Endothelial cell of umbilical vein (primary cell): Measurements from ENCODE around the gene TMEM95. TPM values are rescaled to one million over a fixed set of nuclear protein-coding genes. Genes with fewer than 3 reads are reported as not detected.
"Not testable (repeated sequence)": the region's sequence is repeated elsewhere in the genome, so short reads cannot be mapped to it uniquely, and the experiment has no call there.

Experiments
- BruUV-seq: library from RNA; stranded (reverse); fragments of 400-500 nt; replicated peaks from 2 replicates; lab custom pipeline; 2021; lab: Mats Ljungman, UMichigan
- CTCF ChIA-PET: fragments of 300-600, 350-600 bp; sonication (Branson Sonifier 250); formaldehyde crosslinking; loops from one replicate; lab custom pipeline; 2021; ENCODE audit warnings: antibody characterized with exemption, inconsistent platforms; lab: Charles Lee
- POLR2A ChIA-PET: fragments of 300-600, 350-600 bp; sonication (Branson Sonifier 250); formaldehyde crosslinking; loops from one replicate; lab custom pipeline; 2021; ENCODE audit warnings: antibody characterized with exemption, inconsistent platforms; lab: Charles Lee
- DNase-seq: peaks from one replicate; pipeline ENCODE4 v3.0.0-alpha.2; 2011; ENCODE audit warnings: low read depth, low spot score
- FAIRE-seq: peaks from 2 replicates; lab custom pipeline; 2011; peaks lifted over from hg19 to GRCh38; lab: Jason Lieb, UNC
- H2AFZ ChIP-seq: 2 replicates; pipeline ENCODE4 v1.6.0; 2012; ENCODE audit warnings: low read depth, low read length, control low read depth, inconsistent platforms
- H3K27ac ChIP-seq: 2 replicates; pipeline ENCODE4 v1.5.1; 2011; ENCODE audit warnings: low read depth, mild to moderate bottlenecking, control low read depth, low read length, moderate library complexity; ENCODE audit not compliant: insufficient read depth
- H3K27me3 ChIP-seq, 2 experiments: 2 replicates each; pipeline versions ENCODE4 v1.6.0 to v1.6.1; 2011; ENCODE audit warnings: low read length in 2 of 2, mixed read lengths in 1 of 2; ENCODE audit not compliant: control insufficient read depth in 2 of 2, insufficient read depth in 2 of 2
- H3K36me3 ChIP-seq, 2 experiments: 2 replicates in 1 of 2; 3 replicates in 1 of 2; pipeline ENCODE4 v1.5.1; 2011; ENCODE audit warnings: low read length in 2 of 2, mild to moderate bottlenecking in 1 of 2, moderate library complexity in 1 of 2; ENCODE audit not compliant: control insufficient read depth in 2 of 2, insufficient read depth in 2 of 2; ENCODE audit errors: extremely low read depth in 1 of 2
- H3K4me1 ChIP-seq: 3 replicates; pipeline ENCODE4 v1.5.1; 2011; ENCODE audit warnings: mild to moderate bottlenecking, low read length; ENCODE audit not compliant: control insufficient read depth, insufficient read depth; ENCODE audit errors: extremely low read depth
- H3K4me2 ChIP-seq: 2 replicates; pipeline ENCODE4 v1.6.1; 2011; ENCODE audit warnings: low read length, control low read depth, mixed read lengths; ENCODE audit not compliant: insufficient read depth
- H3K4me3 ChIP-seq, 3 experiments: fragments of 200-600 bp in 1 of 3; sonication (generic), shearing (Covaris generic) in 1 of 3; replicated peaks in 1 of 3; 2 replicates each; pipeline ENCODE4 v1.5.1; 2011 to 2016; ENCODE audit warnings: control low read depth in 3 of 3, low read length in 3 of 3, mild to moderate bottlenecking in 2 of 3, inconsistent platforms in 1 of 3, low read depth in 1 of 3, moderate library complexity in 1 of 3; ENCODE audit not compliant: insufficient read depth in 1 of 3
- H3K79me2 ChIP-seq: 2 replicates; pipeline ENCODE4 v1.6.0; 2012; ENCODE audit warnings: low read length, inconsistent platforms; ENCODE audit not compliant: control insufficient read depth, insufficient read depth
- H3K9ac ChIP-seq: replicated peaks from 2 replicates; pipeline ENCODE3; 2011; ENCODE audit warnings: low read length, control low read depth; ENCODE audit not compliant: insufficient read depth; ENCODE audit errors: extremely low read depth
- H3K9me1 ChIP-seq: replicated peaks from 3 replicates; pipeline ENCODE4 v1.6.0; 2011; ENCODE audit warnings: mild to moderate bottlenecking, low read length; ENCODE audit not compliant: control insufficient read depth, insufficient read depth; ENCODE audit errors: extremely low read depth
- H3K9me3 ChIP-seq: replicated peaks from 2 replicates; pipeline ENCODE4 v1.5.1; 2012; ENCODE audit warnings: low read length, inconsistent platforms; ENCODE audit not compliant: control insufficient read depth, insufficient read depth
- H4K20me1 ChIP-seq: replicated peaks from 2 replicates; pipeline ENCODE3; 2011; ENCODE audit warnings: mild to moderate bottlenecking, low read length; ENCODE audit not compliant: control insufficient read depth, insufficient read depth; ENCODE audit errors: extremely low read depth
- EZH2 ChIP-seq: IDR thresholded peaks from 2 replicates; pipeline ENCODE4 v1.6.1; 2012; ENCODE audit warnings: borderline replicate concordance, low read depth, mild to moderate bottlenecking, moderate library complexity, low read length, inconsistent platforms; ENCODE audit not compliant: severe bottlenecking
- FOS ChIP-seq: IDR thresholded peaks from 2 replicates; pipeline ENCODE4 v1.6.1; 2011; ENCODE audit warnings: mild to moderate bottlenecking, low read length, moderate library complexity, borderline replicate concordance; ENCODE audit not compliant: insufficient read depth
- GATA2 ChIP-seq: IDR thresholded peaks from 2 replicates; pipeline ENCODE4 v1.7.0; 2011; ENCODE audit warnings: low read depth, mild to moderate bottlenecking, moderate library complexity, mixed read lengths, low read length; ENCODE audit not compliant: insufficient read length, insufficient read depth
- JUN ChIP-seq: IDR thresholded peaks from 2 replicates; pipeline ENCODE4 v1.6.1; 2011; ENCODE audit warnings: borderline replicate concordance, low read depth; ENCODE audit not compliant: insufficient read length, insufficient read depth
- MYC ChIP-seq: IDR thresholded peaks from one replicate; pipeline ENCODE4 v1.6.1; 2011; ENCODE audit warnings: mild to moderate bottlenecking, low read depth, low read length
- POLR2A ChIP-seq: IDR thresholded peaks from 2 replicates; pipeline ENCODE4 v1.6.1; 2012; ENCODE audit warnings: low read depth, mild to moderate bottlenecking, control low read depth, low read length
- POLR2AphosphoS5 ChIP-seq: IDR thresholded peaks from 2 replicates; pipeline ENCODE4 v1.6.1; 2012; ENCODE audit warnings: low read depth, mild to moderate bottlenecking, control low read depth, low read length, moderate library complexity; ENCODE audit not compliant: insufficient read depth
- dilution Hi-C: fragments of 300-500 bp; cut with MboI; formaldehyde crosslinking; loops from one replicate; pipeline ENCODE4 v1.15.0; 2019; ENCODE audit warnings: low sequenced_read_pairs; ENCODE audit not compliant: extremely low pct_ligation_motif_present
- intact Hi-C: fragments of 100-400 bp; cut with micrococcal nuclease; formaldehyde crosslinking; loops from one replicate; pipeline ENCODE4 v1.10.0; 2022
- polyA plus RNA-seq, 4 experiments: library from polyadenylated mRNA; depleted of rRNA in 3 of 4; stranded (reverse) in 3 of 4; unstranded in 1 of 4; fragments of >200 nt; gene quantifications; 2 replicates each; pipeline versions ENCODE4 v1.2.1 to v1.2.3, GENCODE V29; 2011 to 2012; ENCODE audit warnings: missing spikeins in 1 of 4
- total RNA-seq: library from RNA; stranded (reverse); gene quantifications from 2 replicates; pipeline ENCODE4 v1.2.3, GENCODE V29; 2021
- TF ChIP-seq, protein P1 (sequence below), 2 donors: IDR thresholded peaks; 1 replicate in 1 of 2; 2 replicates in 1 of 2; pipeline ENCODE4 v1.5.1; 2011; ENCODE audit warnings: low read length in 2 of 2, mild to moderate bottlenecking in 2 of 2, moderate library complexity in 2 of 2, control low read depth in 1 of 2, inconsistent platforms in 1 of 2, low read depth in 1 of 2; ENCODE audit not compliant: insufficient read depth in 1 of 2; ENCODE audit errors: extremely low read depth in 1 of 2
- TF ChIP-seq, protein P2 (sequence below): IDR thresholded peaks from 2 replicates; pipeline ENCODE4 v1.6.1; 2011; ENCODE audit not compliant: insufficient read depth, insufficient read length

TMEM95 gene
- total and polyA plus RNA-seq, 2 donors (not counting 3 experiments of a cell fraction or from before 2014, with no cell fraction given), result not detected

GRCh38 chr17:7334938-7335538, 19.9 kb upstream of the TMEM95 start:
- CTCF ChIA-PET, result interaction anchor here (1.3 kb wide), 1 partner anchor 15 kb away, joined by 4 read pairs; no protein-coding TSS in a partner anchor
- Histone ChIP-seq H3K9me3 (no peaks in the 10 kb centered on the region), H3K4me2 (no peak overlapping the region), H3K4me1 (peaks cover 4% of the 10 kb centered on the region), H3K27ac (no peak overlapping the region), H3K36me3 (no peaks in the 10 kb centered on the region), H3K27me3 (peaks cover 0 to 2% of the 10 kb centered on the region in 2 experiments), H3K4me3 (no peak overlapping the region), H3K9ac (no peak overlapping the region), H2AFZ (no peak overlapping the region), H3K9me1 (no peaks in the 10 kb centered on the region), H4K20me1 (no peaks in the 10 kb centered on the region), H3K79me2 (no peaks in the 10 kb centered on the region)
- no peak for FAIRE-seq
- dilution Hi-C loops, result no loop called here
- intact Hi-C loops, result no loop called here
- TF ChIP-seq EZH2, result no peak
- TF ChIP-seq, protein P1, sequence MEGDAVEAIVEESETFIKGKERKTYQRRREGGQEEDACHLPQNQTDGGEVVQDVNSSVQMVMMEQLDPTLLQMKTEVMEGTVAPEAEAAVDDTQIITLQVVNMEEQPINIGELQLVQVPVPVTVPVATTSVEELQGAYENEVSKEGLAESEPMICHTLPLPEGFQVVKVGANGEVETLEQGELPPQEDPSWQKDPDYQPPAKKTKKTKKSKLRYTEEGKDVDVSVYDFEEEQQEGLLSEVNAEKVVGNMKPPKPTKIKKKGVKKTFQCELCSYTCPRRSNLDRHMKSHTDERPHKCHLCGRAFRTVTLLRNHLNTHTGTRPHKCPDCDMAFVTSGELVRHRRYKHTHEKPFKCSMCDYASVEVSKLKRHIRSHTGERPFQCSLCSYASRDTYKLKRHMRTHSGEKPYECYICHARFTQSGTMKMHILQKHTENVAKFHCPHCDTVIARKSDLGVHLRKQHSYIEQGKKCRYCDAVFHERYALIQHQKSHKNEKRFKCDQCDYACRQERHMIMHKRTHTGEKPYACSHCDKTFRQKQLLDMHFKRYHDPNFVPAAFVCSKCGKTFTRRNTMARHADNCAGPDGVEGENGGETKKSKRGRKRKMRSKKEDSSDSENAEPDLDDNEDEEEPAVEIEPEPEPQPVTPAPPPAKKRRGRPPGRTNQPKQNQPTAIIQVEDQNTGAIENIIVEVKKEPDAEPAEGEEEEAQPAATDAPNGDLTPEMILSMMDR (IDR thresholded peaks at IDR 0.05; ENCODE audit: extremely low read depth in 1 of 2, insufficient read depth in 1 of 2, low read depth in 1 of 2, low read length in 2 of 2), result no peak
- no peak for TF ChIP-seq POLR2A
- no peak for TF ChIP-seq JUN
- no peak for TF ChIP-seq MYC
- no peak for TF ChIP-seq POLR2AphosphoS5
- no peak for TF ChIP-seq FOS
- TF ChIP-seq GATA2, result no peak
- TF ChIP-seq, protein P2, sequence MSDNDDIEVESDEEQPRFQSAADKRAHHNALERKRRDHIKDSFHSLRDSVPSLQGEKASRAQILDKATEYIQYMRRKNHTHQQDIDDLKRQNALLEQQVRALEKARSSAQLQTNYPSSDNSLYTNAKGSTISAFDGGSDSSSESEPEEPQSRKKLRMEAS, result no peak
- POLR2A ChIA-PET, result no interaction called here
- no peak for DNase-seq
- no TSS peak for BruUV-seq

- H3K27ac ChIP-seq, H3K4me1 ChIP-seq, FAIRE-seq, H3K36me3 ChIP-seq, H3K9me1 ChIP-seq, BruUV-seq, intact Hi-C loops, DNase-seq, H3K9ac ChIP-seq, H2AFZ ChIP-seq, H3K4me2 ChIP-seq, POLR2A ChIA-PET, dilution Hi-C loops, H3K79me2 ChIP-seq, H3K4me3 ChIP-seq, H3K9me3 ChIP-seq, H4K20me1 ChIP-seq, H3K27me3 ChIP-seq: not testable (repeated sequence)
- CTCF ChIA-PET, result interaction anchor here (1.1 to 1.5 kb wide), 2 partner anchors 10 to 39 kb away, joined by 4 to 5 read pairs; no protein-coding TSS in a partner anchor
Measured at GRCh38 chr17:7335765-7336164, 19.2 kb upstream of the TMEM95 start.
